Measurements from ENCODE around the gene TNS1. TPM values are rescaled to one million over a fixed set of nuclear protein-coding genes. Genes with fewer than 3 reads are reported as not detected.

Gene TNS1
- total RNA-seq, 1 experiment from 2014 or later, result 4.5 TPM

- TF ChIP-seq ZNF232 (CRISPR knock-in tag; IDR thresholded peaks at IDR 0.05), result no peak
- no peak for TF ChIP-seq FOXP4 (CRISPR knock-in tag; IDR thresholded peaks at IDR 0.05)
- no peak for TF ChIP-seq TP53 (CRISPR knock-in tag; IDR thresholded peaks at IDR 0.05)
- no peak for TF ChIP-seq ZNF263 (CRISPR knock-in tag; IDR thresholded peaks at IDR 0.05; ENCODE audit: low read depth)
- no peak for TF ChIP-seq MLX (CRISPR knock-in tag; IDR thresholded peaks at IDR 0.05)
- no peak for TF ChIP-seq PRDM15 (CRISPR knock-in tag; IDR thresholded peaks at IDR 0.05)
Measured at GRCh38 chr2:217832987-217833386, 169.8 kb downstream of the TNS1 start (continued).

- no peak overlapping the region for H3K27ac Mint-ChIP-seq
- CTCF ChIA-PET, result interaction anchor here (1.6 kb wide), 1 partner anchor 162 kb away, joined by 4 read pairs; no protein-coding TSS in a partner anchor
- no peak for DNase-seq (ENCODE audit: low spot score)
- H3K27me3 Mint-ChIP-seq (ENCODE audit: low read depth), result no peaks in the 10 kb centered on the region; the same call in 1 of the 2 replicates
- POLR2A ChIA-PET, result no interaction called here
- TF ChIP-seq AFF4 (CRISPR knock-in tag; IDR thresholded peaks at IDR 0.05; ENCODE audit: borderline replicate concordance), result no peak
- TF ChIP-seq ZNF396 (CRISPR knock-in tag; IDR thresholded peaks at IDR 0.05; ENCODE audit: borderline replicate concordance), result no peak
- TF ChIP-seq GRHL2 (CRISPR knock-in tag; IDR thresholded peaks at IDR 0.05; ENCODE audit: insufficient replicate concordance, severe bottlenecking), result no peak
- no peak for TF ChIP-seq ZNF671 (CRISPR knock-in tag; IDR thresholded peaks at IDR 0.05)
- no peak for TF ChIP-seq RELA (CRISPR knock-in tag; IDR thresholded peaks at IDR 0.05; ENCODE audit: borderline replicate concordance)
- TF ChIP-seq NFATC4 (CRISPR knock-in tag; IDR thresholded peaks at IDR 0.05), result no peak
- no peak for TF ChIP-seq ZNF232 (CRISPR knock-in tag; IDR thresholded peaks at IDR 0.05)
- no peak for TF ChIP-seq ZBTB43 (CRISPR knock-in tag; IDR thresholded peaks at IDR 0.05)
- TF ChIP-seq ELF4 (CRISPR knock-in tag; IDR thresholded peaks at IDR 0.05; ENCODE audit: low read depth), result no peak
- TF ChIP-seq RORB (CRISPR knock-in tag; IDR thresholded peaks at IDR 0.05), result no peak
- TF ChIP-seq HMGXB4 (CRISPR knock-in tag; IDR thresholded peaks at IDR 0.05), result no peak
- TF ChIP-seq ATF2 (CRISPR knock-in tag; IDR thresholded peaks at IDR 0.05; ENCODE audit: borderline replicate concordance, low read depth), result no peak
- TF ChIP-seq SMAD3 (CRISPR knock-in tag; IDR thresholded peaks at IDR 0.05; ENCODE audit: borderline replicate concordance), result no peak
- no peak for TF ChIP-seq CBFB (CRISPR knock-in tag; IDR thresholded peaks at IDR 0.05; ENCODE audit: low read depth)
- peaks cover 10% of the 10 kb centered on the region for H3K4me1 Mint-ChIP-seq
- no peaks in the 10 kb centered on the region for H3K36me3 Mint-ChIP-seq
- H3K4me3 Mint-ChIP-seq, result no peak overlapping the region
- no peak for ATAC-seq
- H3K9me3 Mint-ChIP-seq, result no peaks in the 10 kb centered on the region; the same call in 1 of the 2 replicates
Measured at GRCh38 chr2:217832115-217832514, 170.7 kb downstream of the TNS1 start.

Measured in WTC11 (cell line).